K562 (cell line): Measurements from ENCODE around the gene UBE2K. TPM values are rescaled to one million over a fixed set of nuclear protein-coding genes. Genes with fewer than 3 reads are reported as not detected.

Source experiments
- ATAC-seq: fragments of 200-7000 bp; cut with Tn5 transposase; 3 replicates; pipeline ENCODE4 v1.9.1; 2020; ENCODE audit warnings: moderate library complexity
- Bru-seq: library from RNA; stranded (reverse); fragments of 400-500 nt; gene quantifications from one replicate; lab custom pipeline; 2021; lab: Mats Ljungman, UMichigan
- BruChase-seq, 2 experiments: library from RNA; stranded (reverse); fragments of 400-500 nt; gene quantifications; one replicate each; lab custom pipeline; 2021; lab: Mats Ljungman, UMichigan
- BruUV-seq: library from RNA; stranded (reverse); fragments of 400-500 nt; replicated peaks from 2 replicates; lab custom pipeline; 2021; lab: Mats Ljungman, UMichigan
- CTCF ChIA-PET: fragments of 300-600 bp; formaldehyde crosslinking; extraction: SDS; loops from one replicate; lab custom pipeline; 2021; ENCODE audit warnings: low intra/inter-chr PET ratio; lab: Yijun Ruan, JAX
- POLR2A ChIA-PET: fragments of 300-600, 350-650 bp; sonication (Branson Sonifier 250); formaldehyde crosslinking; extraction: SDS; loops from one replicate; lab custom pipeline; 2021; ENCODE audit warnings: antibody characterized with exemption, inconsistent platforms; lab: Yijun Ruan, JAX
- DNase-seq, 4 experiments: peaks; one replicate each; pipeline versions ENCODE4 v3.0.0 to v3.0.0-alpha.2; 2011 to 2018; ENCODE audit warnings: low spot score in 3 of 4, mixed read lengths in 3 of 4; ENCODE audit errors: extremely low read depth in 1 of 4
- FAIRE-seq: peaks from 2 replicates; lab custom pipeline; 2011; peaks lifted over from hg19 to GRCh38; lab: Jason Lieb, UNC
- H2AFZ ChIP-seq: 2 replicates; pipeline ENCODE4 v1.6.0; 2011; ENCODE audit warnings: low read depth, low read length, control low read depth, inconsistent platforms
- H3K27ac ChIP-seq: fragments of 200-600 bp; 3 replicates; pipeline ENCODE4 v1.8.0; 2011; ENCODE audit warnings: low read depth, mild to moderate bottlenecking, control low read depth, inconsistent platforms, low read length, moderate library complexity, mixed read lengths; ENCODE audit errors: extremely low read depth
- H3K27me3 ChIP-seq, 2 experiments: fragments of 300-600 bp in 1 of 2; 2 replicates in 1 of 2; 3 replicates in 1 of 2; pipeline versions ENCODE4 v1.6.0 to v1.8.0; 2011; ENCODE audit warnings: inconsistent platforms in 2 of 2, low read length in 2 of 2, mild to moderate bottlenecking in 1 of 2, mixed read lengths in 1 of 2, moderate library complexity in 1 of 2; ENCODE audit not compliant: control insufficient read depth in 2 of 2, insufficient read depth in 2 of 2
- H3K36me3 ChIP-seq: fragments of 300-600 bp; 3 replicates; pipeline ENCODE4 v1.8.0; 2011; ENCODE audit warnings: mild to moderate bottlenecking, low read length, inconsistent platforms; ENCODE audit not compliant: control insufficient read depth, insufficient read depth
- H3K4me1 ChIP-seq, 2 experiments: fragments of 200-600 bp in 1 of 2; replicated peaks in 1 of 2; 2 replicates in 1 of 2; 3 replicates in 1 of 2; pipeline versions ENCODE4 v1.5.1 to v1.8.0; 2011; ENCODE audit warnings: inconsistent platforms in 2 of 2, low read length in 2 of 2, mild to moderate bottlenecking in 1 of 2, mixed read lengths in 1 of 2, moderate library complexity in 1 of 2; ENCODE audit not compliant: control insufficient read depth in 2 of 2, insufficient read depth in 2 of 2
- H3K4me2 ChIP-seq: 2 replicates; pipeline ENCODE4 v1.6.1; 2011; ENCODE audit warnings: low read length, control low read depth, inconsistent platforms, mixed read lengths; ENCODE audit not compliant: insufficient read depth
- H3K4me3 ChIP-seq: fragments of 200-600 bp; sonication (generic), shearing (Covaris generic); 2 replicates; pipeline ENCODE4 v1.5.1; 2016; ENCODE audit warnings: control low read depth, inconsistent platforms
- H3K79me2 ChIP-seq: fragments of 200-600 bp; 3 replicates; pipeline ENCODE4 v1.8.0; 2011; ENCODE audit warnings: low read length, inconsistent platforms; ENCODE audit not compliant: control insufficient read depth, insufficient read depth
- H3K9ac ChIP-seq, 2 experiments: 2 replicates each; pipeline versions ENCODE4 v1.6.0 to v1.6.1; 2011; ENCODE audit warnings: low read depth in 2 of 2, low read length in 2 of 2, control low read depth in 1 of 2, inconsistent platforms in 1 of 2, mild to moderate bottlenecking in 1 of 2, mixed read lengths in 1 of 2; ENCODE audit not compliant: insufficient read depth in 1 of 2
- H3K9me1 ChIP-seq: one replicate; pipeline ENCODE4 v1.6.0; 2011; ENCODE audit warnings: inconsistent platforms, mild to moderate bottlenecking, low read length, moderate library complexity; ENCODE audit not compliant: control insufficient read depth, insufficient read depth
- H3K9me3 ChIP-seq: replicated peaks from 2 replicates; pipeline ENCODE4 v1.5.1; 2011; ENCODE audit warnings: low read depth, low read length, inconsistent platforms; ENCODE audit not compliant: control insufficient read depth, insufficient read depth
- H4K20me1 ChIP-seq: replicated peaks from 2 replicates; pipeline ENCODE4 v1.6.1; 2011; ENCODE audit warnings: low read length, inconsistent platforms, mixed read lengths; ENCODE audit not compliant: control insufficient read depth, insufficient read depth
- ATF7 ChIP-seq: fragments of 450-650 bp; IDR thresholded peaks from 2 replicates; pipeline ENCODE4 v1.7.1; 2014; ENCODE audit warnings: mild to moderate bottlenecking, moderate library complexity
- CTBP1 ChIP-seq: fragments of 450-650 bp; IDR thresholded peaks from 2 replicates; pipeline ENCODE4 v1.6.1; 2016; ENCODE audit warnings: borderline replicate concordance
- KDM5B ChIP-seq: fragments of 200-600 bp; sonication (generic); IDR thresholded peaks from 2 replicates; pipeline ENCODE4 v1.6.1; 2012; ENCODE audit warnings: low read depth, mild to moderate bottlenecking, moderate library complexity, low read length, control low read depth, inconsistent platforms; ENCODE audit not compliant: insufficient replicate concordance
- NR2C2 ChIP-seq, 2 experiments: fragments of 200-800 bp in 1 of 2; sonication (Bioruptor generic) in 1 of 2; sonication (generic) in 1 of 2; formaldehyde crosslinking in 1 of 2; IDR thresholded peaks; 2 replicates each; pipeline versions ENCODE4 v1.6.1 to v1.8.0; 2016 to 2022; ENCODE audit warnings: mild to moderate bottlenecking in 1 of 2, missing compliant biosample characterization in 1 of 2, missing genetic modification characterization in 1 of 2, missing genetic modification reagents in 1 of 2
- ZKSCAN1 ChIP-seq: fragments of 150-350 bp; IDR thresholded peaks from 2 replicates; pipeline ENCODE4 v1.6.1; 2016; ENCODE audit warnings: low read depth, low read length
- WGBS: fragments of 100-300 bp; shearing (Covaris generic); methylation state at CpG from one replicate; pipeline ENCODE4 v1.1.6; 2016; ENCODE audit warnings: low coverage, mixed read lengths; ENCODE audit not compliant: insufficient coverage; ENCODE audit errors: missing lambda C conversion rate; 5-methylcytosine and 5-hydroxymethylcytosine counted together
- in situ Hi-C: fragments of 300-500 bp; cut with MboI; formaldehyde crosslinking; loops from 4 replicates; pipeline ENCODE4 v1.15.0; 2018; ENCODE audit warnings: inconsistent platforms, mixed read lengths
- intact Hi-C: fragments of 100-400 bp; cut with micrococcal nuclease; formaldehyde crosslinking; loops from 2 replicates; pipeline ENCODE4 v1.14.2; 2022
- long read RNA-seq, 3 experiments: library from polyadenylated mRNA in 2 of 3; library from RNA in 1 of 3; unstranded in 2 of 3; stranded (forward) in 1 of 3; transcript quantifications; one replicate each; pipeline ENCODE4 v2.0.0, GENCODE V29; 2019 to 2022
- polyA minus RNA-seq, 3 experiments: library from RNA; depleted of rRNA, polyadenylated mRNA; stranded (reverse); fragments of >200 nt; gene quantifications; 2 replicates each; pipeline ENCODE4 v1.2.3, GENCODE V29; 2011
- polyA plus RNA-seq, 8 experiments: library from polyadenylated mRNA; depleted of rRNA in 4 of 8; stranded (reverse) in 5 of 8; unstranded in 3 of 8; fragments of >200 nt; fragmentation: Nextera tagmentation in 2 of 8; fragmentation: Illumina TruSeq in 1 of 8; extraction: Ambion mirVana in 2 of 8; extraction: Trizol in 1 of 8; gene quantifications; 2 replicates each; pipeline versions ENCODE4 v1.2.1 to v1.2.3, GENCODE V29; 2011 to 2014; ENCODE audit warnings: inconsistent platforms in 1 of 8, missing spikeins in 1 of 8
- total RNA-seq, 7 experiments: library from RNA; depleted of rRNA in 6 of 7; stranded (reverse); fragments of >200 nt in 6 of 7; fragmentation: Illumina TruSeq in 2 of 7; extraction: Trizol in 2 of 7; gene quantifications; 2 replicates each; pipeline versions ENCODE4 v1.2.1 to v1.2.3, GENCODE V29; 2011 to 2021; ENCODE audit warnings: low replicate concordance in 1 of 7
- TF ChIP-seq, protein P1 (sequence below): fragments of 450-650 bp; IDR thresholded peaks from 2 replicates; pipeline ENCODE4 v1.6.1; 2017; ENCODE audit warnings: antibody characterized with exemption, mild to moderate bottlenecking

Gene UBE2K, protein sequence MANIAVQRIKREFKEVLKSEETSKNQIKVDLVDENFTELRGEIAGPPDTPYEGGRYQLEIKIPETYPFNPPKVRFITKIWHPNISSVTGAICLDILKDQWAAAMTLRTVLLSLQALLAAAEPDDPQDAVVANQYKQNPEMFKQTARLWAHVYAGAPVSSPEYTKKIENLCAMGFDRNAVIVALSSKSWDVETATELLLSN
- 14.5 and 47.2 TPM in 2 replicates for total RNA-seq (2011; cell fraction: chromatin; rRNA removed; ENCODE audit: low replicate concordance)
- total RNA-seq (2011; cell fraction: nucleolus; rRNA removed) = 15.8 and 18.4 TPM in 2 replicates
- 30.0 and 56.6 TPM in 2 replicates for total RNA-seq (2011; cell fraction: nucleoplasm; rRNA removed)
- total RNA-seq (2014; rRNA removed) = 60.5 and 99.0 TPM in 2 replicates
- 32.1 and 39.6 TPM in 2 replicates for total RNA-seq (2014; rRNA removed; fragmentation: Illumina TruSeq; extraction: Trizol)
- total RNA-seq (2015; rRNA removed; fragmentation: Illumina TruSeq; extraction: Trizol) = 25.5 and 29.8 TPM in 2 replicates
- 103 and 121 TPM in 2 replicates for total RNA-seq (2021)
- polyA plus RNA-seq (2011; rRNA removed) = 133 and 190 TPM in 2 replicates
- 52.2 and 63.3 TPM in 2 replicates for polyA plus RNA-seq (2011; cell fraction: cytosol; rRNA removed)
- 16.8 and 24.8 TPM in 2 replicates for polyA plus RNA-seq (2011; cell fraction: nucleus; rRNA removed)
- 76.3 and 178 TPM in 2 replicates for polyA plus RNA-seq (2012)
- polyA plus RNA-seq (2014; fragmentation: Illumina TruSeq; extraction: Trizol) = 74.2 and 77.5 TPM in 2 replicates
- 10 to 100 TPM; 48.4 to 62.6 TPM for polyA plus RNA-seq (2014; fragmentation: Nextera tagmentation; extraction: Ambion mirVana)
- 88.6 and 142 TPM in 2 replicates for polyA plus RNA-seq (2014; rRNA removed)
- polyA minus RNA-seq (2011; rRNA and poly(A)+ RNA removed) = 78.7 and 92.4 TPM in 2 replicates
- polyA minus RNA-seq (2011; cell fraction: cytosol; rRNA and poly(A)+ RNA removed) = 34.0 and 48.8 TPM in 2 replicates
- polyA minus RNA-seq (2011; cell fraction: nucleus; rRNA and poly(A)+ RNA removed) = 6.9 and 12.9 TPM in 2 replicates
- percentile 92 among the genes with signal in this experiment for Bru-seq, nascent RNA
- BruChase-seq, experiment 1, labeled RNA remaining after a 2-hour chase = percentile 97 among the genes with signal in this experiment
- percentile 96 among the genes with signal in this experiment for BruChase-seq, experiment 2, labeled RNA remaining after a 6-hour chase
- long read RNA-seq, experiment 1, full-length matches to known transcripts = 118 of 212 reads
- long read RNA-seq, experiment 1, partial matches to known transcripts = 26 of 212 reads
- long read RNA-seq, experiment 1, other reads (novel, unspliced or antisense) = 68 of 212 reads
- long read RNA-seq, experiment 2, full-length matches to known transcripts = 2 of 152 reads
- long read RNA-seq, experiment 2, partial matches to known transcripts = 3 of 152 reads
- long read RNA-seq, experiment 2, other reads (novel, unspliced or antisense) = 147 of 152 reads
- long read RNA-seq, experiment 3, full-length matches to known transcripts = 40 of 48 reads
- long read RNA-seq, experiment 3, partial matches to known transcripts = 4 of 48 reads
- long read RNA-seq, experiment 3, other reads (novel, unspliced or antisense) = 4 of 48 reads

DNA sequence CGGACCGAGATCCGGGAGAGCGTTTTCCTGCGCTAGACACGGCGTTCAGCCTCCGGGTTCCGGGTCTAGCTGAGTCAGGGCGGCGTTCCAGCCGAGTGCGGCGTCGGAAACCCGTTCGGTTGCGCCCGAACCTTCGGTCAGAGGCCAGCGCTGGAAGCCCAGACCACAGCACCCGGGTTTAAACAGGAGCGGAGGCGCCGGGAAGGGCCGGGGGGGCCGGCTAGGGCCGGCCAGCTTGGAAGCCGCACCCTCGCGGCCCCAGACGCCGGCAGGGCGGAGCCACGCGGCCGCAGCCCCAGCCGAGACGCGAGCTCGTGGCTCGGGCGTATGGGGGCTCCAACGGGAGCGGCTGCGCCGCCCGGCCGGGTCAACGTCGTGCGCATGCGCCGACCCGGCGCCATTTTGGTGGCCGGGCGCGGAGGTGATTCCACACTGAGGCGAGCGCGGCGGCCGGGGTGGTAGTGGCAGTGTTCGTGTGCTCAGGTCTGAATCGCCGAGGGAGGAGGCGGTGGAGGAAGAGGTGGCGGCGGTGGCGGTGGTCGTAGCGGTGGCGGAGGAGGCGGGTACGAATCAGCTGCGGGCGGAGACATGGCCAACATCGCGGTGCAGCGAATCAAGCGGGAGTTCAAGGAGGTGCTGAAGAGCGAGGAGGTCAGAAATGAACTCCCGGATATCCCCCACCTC, at the start of gene UBE2K:
UBE2K (plus strand) TSS at position 397 of the 684 bp plus-strand sequence; CDS start at position 589, 192 bp downstream.
- peak; percentile 93 to 95 (median 94) for DNase-seq
- H3K9me3 ChIP-seq = no peaks in the 10 kb centered on the region
- peak within 1 kb of the TSS; percentile 96 to 98 for H3K9ac ChIP-seq
- POLR2A ChIA-PET = interaction anchor here (0.6 to 1.7 kb wide), 12 partner anchors 8 to 662 kb away, joined by 3 to 10 read pairs (median 4); partner anchors contain the start of genes LIAS, RPL9 and UGDH
- peak within 1 kb of the TSS; percentile 96 for H3K27ac ChIP-seq
- peak; percentile 95 for ATAC-seq
- H3K27me3 ChIP-seq = no peaks in the 10 kb centered on the region
- peaks cover 59% of the 10 kb centered on the region for H3K79me2 ChIP-seq
- WGBS = 1% methylated on average over 70 of the region's 84 CpGs
- H3K4me1 ChIP-seq = peaks cover 4 to 13% of the 10 kb centered on the region in 2 experiments; a peak in 3 of 5 replicates
- intact Hi-C loops = loop anchor here (5.0 to 10.0 kb wide), 2 partner anchors 124 to 617 kb away; no protein-coding TSS in a partner anchor
- in situ Hi-C loops = no loop called here
- no TSS peak for BruUV-seq
- H3K4me2 ChIP-seq = peak within 1 kb of the TSS; percentile 92
- H3K9me1 ChIP-seq = no peaks in the 10 kb centered on the region
- H2AFZ ChIP-seq = peak within 1 kb of the TSS; percentile 88
- peaks cover 23% of the 10 kb centered on the region for H3K36me3 ChIP-seq
- peak within 1 kb of the TSS; percentile 82 for H3K4me3 ChIP-seq
- peaks cover 9% of the 10 kb centered on the region for H4K20me1 ChIP-seq
- FAIRE-seq = peak; percentile 70
- CTCF ChIA-PET = interaction anchor here (0.6 to 0.7 kb wide), 2 partner anchors 229 to 278 kb away, joined by 3 read pairs; no protein-coding TSS in a partner anchor
- peak; percentile 50; the same call in 1 of the 2 replicates for TF ChIP-seq CTBP1
- TF ChIP-seq KDM5B = peak; percentile 75
- TF ChIP-seq NR2C2 (CRISPR knock-in tag; IDR thresholded peaks at IDR 0.05) = no peak
- TF ChIP-seq NR2C2 (tag; IDR thresholded peaks at IDR 0.05) = peak; percentile 87
- TF ChIP-seq, protein P1, sequence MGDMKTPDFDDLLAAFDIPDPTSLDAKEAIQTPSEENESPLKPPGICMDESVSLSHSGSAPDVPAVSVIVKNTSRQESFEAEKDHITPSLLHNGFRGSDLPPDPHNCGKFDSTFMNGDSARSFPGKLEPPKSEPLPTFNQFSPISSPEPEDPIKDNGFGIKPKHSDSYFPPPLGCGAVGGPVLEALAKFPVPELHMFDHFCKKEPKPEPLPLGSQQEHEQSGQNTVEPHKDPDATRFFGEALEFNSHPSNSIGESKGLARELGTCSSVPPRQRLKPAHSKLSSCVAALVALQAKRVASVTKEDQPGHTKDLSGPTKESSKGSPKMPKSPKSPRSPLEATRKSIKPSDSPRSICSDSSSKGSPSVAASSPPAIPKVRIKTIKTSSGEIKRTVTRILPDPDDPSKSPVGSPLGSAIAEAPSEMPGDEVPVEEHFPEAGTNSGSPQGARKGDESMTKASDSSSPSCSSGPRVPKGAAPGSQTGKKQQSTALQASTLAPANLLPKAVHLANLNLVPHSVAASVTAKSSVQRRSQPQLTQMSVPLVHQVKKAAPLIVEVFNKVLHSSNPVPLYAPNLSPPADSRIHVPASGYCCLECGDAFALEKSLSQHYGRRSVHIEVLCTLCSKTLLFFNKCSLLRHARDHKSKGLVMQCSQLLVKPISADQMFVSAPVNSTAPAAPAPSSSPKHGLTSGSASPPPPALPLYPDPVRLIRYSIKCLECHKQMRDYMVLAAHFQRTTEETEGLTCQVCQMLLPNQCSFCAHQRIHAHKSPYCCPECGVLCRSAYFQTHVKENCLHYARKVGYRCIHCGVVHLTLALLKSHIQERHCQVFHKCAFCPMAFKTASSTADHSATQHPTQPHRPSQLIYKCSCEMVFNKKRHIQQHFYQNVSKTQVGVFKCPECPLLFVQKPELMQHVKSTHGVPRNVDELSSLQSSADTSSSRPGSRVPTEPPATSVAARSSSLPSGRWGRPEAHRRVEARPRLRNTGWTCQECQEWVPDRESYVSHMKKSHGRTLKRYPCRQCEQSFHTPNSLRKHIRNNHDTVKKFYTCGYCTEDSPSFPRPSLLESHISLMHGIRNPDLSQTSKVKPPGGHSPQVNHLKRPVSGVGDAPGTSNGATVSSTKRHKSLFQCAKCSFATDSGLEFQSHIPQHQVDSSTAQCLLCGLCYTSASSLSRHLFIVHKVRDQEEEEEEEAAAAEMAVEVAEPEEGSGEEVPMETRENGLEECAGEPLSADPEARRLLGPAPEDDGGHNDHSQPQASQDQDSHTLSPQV = 0 out of 2 replicates have a peak, but pooled peaks have one; percentile 49
- TF ChIP-seq ATF7 = peak; percentile 21; the same call in 1 of the 2 replicates
- peak; percentile 47 for TF ChIP-seq ZKSCAN1
